Measurements from ENCODE around the gene SSBP4.

DNA sequence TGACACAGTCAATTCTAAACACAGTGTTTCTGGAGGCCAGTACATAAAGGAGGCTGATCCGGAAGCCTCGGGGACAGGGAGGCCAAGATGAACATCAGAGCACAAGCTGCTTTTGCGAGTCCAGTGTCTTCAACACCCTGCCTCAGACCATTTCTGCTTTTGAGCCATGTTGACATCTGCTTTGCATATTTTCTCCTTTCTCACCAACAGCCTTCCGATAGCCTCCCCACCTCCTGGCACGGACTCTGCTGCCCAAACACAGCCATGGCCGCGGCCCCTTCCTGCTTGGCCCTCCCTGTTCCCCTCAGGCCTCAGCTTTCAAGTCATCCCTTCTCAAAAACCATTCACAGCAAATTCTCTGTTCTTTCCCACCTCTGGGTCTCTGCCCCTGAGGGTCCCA lies 25.4 kb upstream of the SSBP4 start:
- TF ChIP-seq, protein P1, sequence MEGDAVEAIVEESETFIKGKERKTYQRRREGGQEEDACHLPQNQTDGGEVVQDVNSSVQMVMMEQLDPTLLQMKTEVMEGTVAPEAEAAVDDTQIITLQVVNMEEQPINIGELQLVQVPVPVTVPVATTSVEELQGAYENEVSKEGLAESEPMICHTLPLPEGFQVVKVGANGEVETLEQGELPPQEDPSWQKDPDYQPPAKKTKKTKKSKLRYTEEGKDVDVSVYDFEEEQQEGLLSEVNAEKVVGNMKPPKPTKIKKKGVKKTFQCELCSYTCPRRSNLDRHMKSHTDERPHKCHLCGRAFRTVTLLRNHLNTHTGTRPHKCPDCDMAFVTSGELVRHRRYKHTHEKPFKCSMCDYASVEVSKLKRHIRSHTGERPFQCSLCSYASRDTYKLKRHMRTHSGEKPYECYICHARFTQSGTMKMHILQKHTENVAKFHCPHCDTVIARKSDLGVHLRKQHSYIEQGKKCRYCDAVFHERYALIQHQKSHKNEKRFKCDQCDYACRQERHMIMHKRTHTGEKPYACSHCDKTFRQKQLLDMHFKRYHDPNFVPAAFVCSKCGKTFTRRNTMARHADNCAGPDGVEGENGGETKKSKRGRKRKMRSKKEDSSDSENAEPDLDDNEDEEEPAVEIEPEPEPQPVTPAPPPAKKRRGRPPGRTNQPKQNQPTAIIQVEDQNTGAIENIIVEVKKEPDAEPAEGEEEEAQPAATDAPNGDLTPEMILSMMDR (IDR thresholded peaks at IDR 0.05; ENCODE audit: control extremely low read depth in 1 of 3, insufficient read depth in 1 of 3, low read depth in 1 of 3, low read length in 3 of 3): no peak
- TF ChIP-seq POLR2A (IDR thresholded peaks at IDR 0.05; ENCODE audit: control extremely low read depth in 1 of 2, low read depth in 2 of 2, low read length in 2 of 2): no peak
- TF ChIP-seq EZH2 (IDR thresholded peaks at IDR 0.05; ENCODE audit: low read depth, low read length, severe bottlenecking): no peak
- TF ChIP-seq RFX5 (IDR thresholded peaks at IDR 0.05; ENCODE audit: borderline replicate concordance, low read depth, low read length): no peak
- TF ChIP-seq, protein P2, sequence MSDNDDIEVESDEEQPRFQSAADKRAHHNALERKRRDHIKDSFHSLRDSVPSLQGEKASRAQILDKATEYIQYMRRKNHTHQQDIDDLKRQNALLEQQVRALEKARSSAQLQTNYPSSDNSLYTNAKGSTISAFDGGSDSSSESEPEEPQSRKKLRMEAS (IDR thresholded peaks at IDR 0.05): no peak
- TF ChIP-seq, protein P3, sequence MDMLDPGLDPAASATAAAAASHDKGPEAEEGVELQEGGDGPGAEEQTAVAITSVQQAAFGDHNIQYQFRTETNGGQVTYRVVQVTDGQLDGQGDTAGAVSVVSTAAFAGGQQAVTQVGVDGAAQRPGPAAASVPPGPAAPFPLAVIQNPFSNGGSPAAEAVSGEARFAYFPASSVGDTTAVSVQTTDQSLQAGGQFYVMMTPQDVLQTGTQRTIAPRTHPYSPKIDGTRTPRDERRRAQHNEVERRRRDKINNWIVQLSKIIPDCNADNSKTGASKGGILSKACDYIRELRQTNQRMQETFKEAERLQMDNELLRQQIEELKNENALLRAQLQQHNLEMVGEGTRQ (IDR thresholded peaks at IDR 0.05; ENCODE audit: low read length): no peak
- no peak for TF ChIP-seq TAF7 (optimal IDR thresholded peaks at IDR 0.05; ENCODE audit: borderline replicate concordance, low read depth, low read length)
- no peak for TF ChIP-seq TAF1 (IDR thresholded peaks at IDR 0.05; ENCODE audit: low read depth, low read length)

Measured in H1 (cell line).